Stimulated activated CD8-positive, alpha-beta memory T cell treated with anti-CD3 and anti-CD28 coated beads, Interleukin-12 subunit alpha, Interleukin-12 subunit beta, amount 100 ng/mL, for 24 hours (primary cell): Measurements from ENCODE around the gene F2R.

Experiments used
- DNase-seq: peaks from one replicate; pipeline ENCODE4 v3.0.0-alpha.2; 2020; ENCODE audit errors: extremely low read depth

The F2R gene

GRCh38 chr5:76690704-76691466 is 25.0 kb upstream of the F2R start:
- DNase-seq = no peak

GRCh38 chr5:76691467-76692273 is 24.3 kb upstream of the F2R start:
- DNase-seq = no peak

GRCh38 chr5:76692274-76692540 is 23.7 kb upstream of the F2R start:
- no peak for DNase-seq

GRCh38 chr5:76692651-76693050 is 23.3 kb upstream of the F2R start:
- DNase-seq = no peak

- no peak for DNase-seq
These were observed 22.8 kb upstream of the F2R start for GRCh38 chr5:76693141-76693540.

- no peak for DNase-seq
These were observed 21.6 kb upstream of the F2R start for GRCh38 chr5:76694317-76694716.

- no peak for DNase-seq
These were observed 20.6 kb upstream of the F2R start for GRCh38 chr5:76695346-76695745.

GRCh38 chr5:76696251-76696650 is 19.7 kb upstream of the F2R start:
- no peak for DNase-seq

- no peak for DNase-seq
These were observed 18.3 kb upstream of the F2R start for GRCh38 chr5:76697670-76698069.

- DNase-seq = no peak
These were observed 15.4 kb upstream of the F2R start for GRCh38 chr5:76700571-76700970.

GRCh38 chr5:76701298-76701697 is 14.6 kb upstream of the F2R start:
- DNase-seq = no peak

- no peak for DNase-seq
These were observed 12.2 kb upstream of the F2R start for GRCh38 chr5:76703707-76704106.

- no peak for DNase-seq
These were observed 11.7 kb upstream of the F2R start for GRCh38 chr5:76704131-76704663.

- DNase-seq = no peak
These were observed 10.4 kb upstream of the F2R start for GRCh38 chr5:76705574-76705973.

- no peak for DNase-seq
These were observed 6.2 kb upstream of the F2R start for GRCh38 chr5:76709762-76710161.

GRCh38 chr5:76710991-76711390 is 4.9 kb upstream of the F2R start:
- no peak for DNase-seq

- no peak for DNase-seq
These were observed 1.0 kb upstream of the F2R start for GRCh38 chr5:76714751-76715485.

GRCh38 chr5:76715486-76715735 is 515 bp upstream of the F2R start:
- DNase-seq = no peak

GRCh38 chr5:76716456-76717157 is 681 bp downstream of the F2R start:
- DNase-seq = no peak

GRCh38 chr5:76717222-76718083 is 1.5 kb downstream of the F2R start:
- DNase-seq = no peak

- DNase-seq = no peak
These were observed 2.5 kb downstream of the F2R start for GRCh38 chr5:76718381-76718832.
